Limb (tissue), 2 donors: Measurements from ENCODE around the gene FAM124A.
"Not testable (repeated sequence)": the region's sequence is repeated elsewhere in the genome, so short reads cannot be mapped to it uniquely, and the experiment has no call there.

ENCODE experiments used
- DNase-seq, 2 donors: peaks; one replicate each; pipeline ENCODE4 v3.0.0-alpha.2; 2016; ENCODE audit errors: extremely low spot score in 2 of 2

FAM124A gene

DNA sequence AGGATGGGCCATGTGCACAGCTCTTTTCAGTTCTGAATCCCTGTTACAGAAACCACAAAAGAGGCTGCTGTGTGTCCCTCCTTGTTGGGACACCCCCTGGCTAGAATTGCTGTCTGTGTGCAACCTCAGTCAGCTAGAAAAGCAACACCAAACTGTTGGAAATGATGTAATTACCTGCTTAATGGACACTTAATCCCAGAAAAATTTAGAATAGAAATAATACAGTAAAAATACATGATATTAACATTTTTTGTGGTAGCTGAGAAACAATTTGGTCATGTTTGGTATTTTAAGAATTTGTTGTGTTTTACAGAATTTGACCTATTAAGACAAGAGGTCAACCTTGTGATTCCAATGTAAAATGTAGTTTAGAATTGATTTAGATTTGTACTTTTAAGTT is 46.8 kb downstream of the FAM124A start:
- no peak for DNase-seq

DNA sequence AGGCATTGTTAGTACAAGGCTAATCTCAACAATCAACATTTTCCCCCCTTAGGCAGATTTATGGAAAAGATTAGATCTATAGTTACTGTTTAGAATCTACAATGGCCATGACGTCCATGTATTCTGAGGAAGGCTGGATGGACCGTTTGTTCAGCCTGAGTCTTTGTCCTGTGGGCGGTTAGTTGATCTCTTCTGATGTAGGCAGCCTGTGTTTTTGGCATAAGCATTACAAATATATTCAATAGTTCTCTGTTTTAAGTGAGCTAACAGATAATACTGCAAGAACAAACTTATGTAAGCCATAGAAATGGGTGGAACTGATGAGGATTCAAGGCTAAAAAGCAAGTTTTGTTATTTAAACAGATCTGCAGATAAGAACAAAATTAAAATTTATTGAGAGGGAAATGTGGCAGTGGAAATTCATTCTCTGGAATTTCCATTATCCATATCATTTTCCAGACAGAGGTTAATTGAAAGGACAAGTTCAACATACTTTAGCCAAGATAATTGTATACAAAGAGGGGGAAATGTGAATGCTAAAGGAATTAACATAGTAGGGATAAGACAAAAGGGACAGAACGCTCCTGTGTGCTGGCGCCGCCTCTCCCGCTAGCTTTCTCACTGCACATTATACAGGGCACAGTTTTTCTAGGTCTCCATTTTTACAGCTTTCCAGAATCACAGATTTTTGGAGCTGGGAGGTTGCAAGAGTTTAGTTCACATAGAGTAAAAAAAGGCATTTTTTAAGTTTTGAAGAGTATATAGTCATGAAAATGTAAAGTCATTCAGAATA is 48.6 kb downstream of the FAM124A start:
- DNase-seq: no peak

DNA sequence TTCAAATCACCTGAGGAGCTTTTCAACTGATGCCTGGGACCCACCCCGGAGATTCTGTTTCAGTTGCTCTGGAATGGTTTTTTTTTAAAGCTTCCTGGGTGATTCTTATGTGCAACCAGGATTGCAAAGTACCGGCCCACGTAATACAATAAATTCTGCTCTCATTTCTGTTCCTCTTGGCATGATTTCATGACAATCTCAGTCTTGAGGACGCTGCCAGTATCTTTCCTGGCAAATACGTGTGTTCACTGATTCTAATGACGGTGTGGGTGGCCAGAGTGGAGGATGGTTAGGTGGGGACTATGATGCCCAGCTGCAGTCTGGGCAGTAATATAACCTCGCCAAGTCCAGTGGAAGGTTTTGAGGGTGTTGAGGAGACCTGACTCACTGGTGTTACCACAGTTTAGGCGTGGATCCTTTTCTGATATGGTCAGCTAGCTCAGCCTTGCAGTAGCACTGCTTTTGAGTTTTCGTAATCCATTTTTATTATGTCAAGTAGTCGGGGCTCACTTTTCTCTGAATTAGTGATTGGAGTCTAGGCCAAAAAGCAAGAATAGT is 49.4 kb downstream of the FAM124A start:
- DNase-seq: no peak

DNA sequence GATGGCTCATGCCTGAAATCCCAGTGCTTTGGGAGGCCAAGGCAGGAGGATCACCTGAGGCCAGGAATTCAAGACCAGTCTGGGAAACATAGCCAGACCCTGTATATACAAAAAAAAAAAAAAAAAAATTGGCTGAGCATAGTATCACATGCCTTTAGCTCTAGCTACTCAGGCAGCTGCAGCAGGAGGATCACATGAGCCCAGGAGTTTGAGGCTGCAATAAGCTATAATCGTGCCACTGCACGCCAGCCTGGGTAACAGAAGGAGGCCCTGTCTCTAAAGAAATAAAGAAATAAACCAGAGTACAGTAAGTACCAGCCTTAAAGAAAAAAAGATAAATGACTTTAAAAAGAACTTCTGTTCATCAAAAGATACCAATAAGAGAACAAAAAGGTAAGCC is 52.9 kb downstream of the FAM124A start:
- no peak for DNase-seq

DNA sequence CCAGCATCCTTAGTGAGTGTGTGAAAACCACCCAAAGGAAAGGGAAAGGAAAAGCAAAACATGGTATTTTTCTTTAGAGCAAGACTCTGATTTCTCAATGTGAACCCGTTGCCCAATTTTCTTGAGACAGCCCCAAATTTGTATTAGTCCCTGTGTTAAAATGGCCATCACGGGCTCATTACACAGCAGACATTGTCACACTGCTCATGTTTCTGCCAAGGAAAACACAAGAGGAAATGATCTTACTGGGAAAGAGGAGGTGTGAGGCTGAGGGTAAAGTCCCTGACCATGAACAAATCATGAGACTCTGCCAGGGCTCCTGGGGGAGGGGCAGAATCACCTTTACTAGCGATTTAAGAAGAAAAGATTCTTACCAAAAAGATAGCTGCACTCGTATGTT is 54.4 kb downstream of the FAM124A start:
- DNase-seq: no peak

DNA sequence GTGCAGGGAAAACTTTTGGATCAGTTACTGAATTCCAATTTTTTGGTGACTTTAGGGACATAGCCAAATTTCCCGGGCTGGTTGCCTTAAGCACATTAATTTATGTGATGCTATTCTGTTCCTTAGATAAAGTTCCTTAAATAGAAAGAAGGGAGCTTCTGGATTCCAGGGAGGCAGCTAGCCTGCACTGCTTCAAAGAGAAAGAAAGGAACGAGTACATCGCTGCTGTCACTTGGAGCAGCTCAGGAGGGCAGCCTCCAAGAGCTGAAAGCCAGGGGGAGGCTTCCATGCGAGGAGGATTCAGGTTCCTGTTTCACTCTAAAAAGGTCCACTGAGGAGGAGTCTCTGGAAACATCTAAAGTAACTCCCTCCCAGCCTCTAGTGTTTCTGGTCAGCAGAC is 55.7 kb downstream of the FAM124A start:
- no peak for DNase-seq

DNA sequence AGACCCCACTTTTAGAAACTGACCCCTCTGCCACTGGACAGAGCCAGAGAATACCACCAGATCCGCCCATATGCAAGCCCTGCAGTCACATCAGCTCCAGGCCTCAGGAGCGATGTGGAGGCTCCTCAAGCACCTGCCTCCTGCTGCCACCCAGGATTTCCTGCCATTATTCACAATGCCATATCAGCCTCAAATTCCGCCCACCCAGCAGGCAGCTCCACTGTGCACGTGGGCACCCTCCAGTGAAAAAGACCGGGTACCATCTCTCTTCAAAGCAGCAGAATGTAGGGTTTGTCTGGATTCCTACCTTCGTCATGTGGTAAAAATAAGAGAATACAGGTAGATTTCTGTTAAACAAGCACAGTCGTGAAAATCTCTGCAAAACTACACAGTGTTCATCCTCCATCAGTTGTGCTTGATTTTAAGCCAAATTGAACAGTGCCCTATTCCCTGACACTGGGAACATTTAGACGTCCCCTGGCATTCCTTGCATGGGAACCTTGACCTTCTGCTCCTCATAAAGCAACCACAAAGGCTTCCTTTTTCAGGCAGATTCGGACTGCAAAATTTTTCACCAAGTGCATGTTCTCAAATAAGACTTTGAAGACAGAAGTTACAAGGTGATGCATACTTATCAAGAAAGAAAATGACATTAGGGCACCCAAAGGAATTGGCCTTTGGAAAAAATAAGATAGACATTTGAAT is 56.4 kb downstream of the FAM124A start:
- no peak for DNase-seq

DNA sequence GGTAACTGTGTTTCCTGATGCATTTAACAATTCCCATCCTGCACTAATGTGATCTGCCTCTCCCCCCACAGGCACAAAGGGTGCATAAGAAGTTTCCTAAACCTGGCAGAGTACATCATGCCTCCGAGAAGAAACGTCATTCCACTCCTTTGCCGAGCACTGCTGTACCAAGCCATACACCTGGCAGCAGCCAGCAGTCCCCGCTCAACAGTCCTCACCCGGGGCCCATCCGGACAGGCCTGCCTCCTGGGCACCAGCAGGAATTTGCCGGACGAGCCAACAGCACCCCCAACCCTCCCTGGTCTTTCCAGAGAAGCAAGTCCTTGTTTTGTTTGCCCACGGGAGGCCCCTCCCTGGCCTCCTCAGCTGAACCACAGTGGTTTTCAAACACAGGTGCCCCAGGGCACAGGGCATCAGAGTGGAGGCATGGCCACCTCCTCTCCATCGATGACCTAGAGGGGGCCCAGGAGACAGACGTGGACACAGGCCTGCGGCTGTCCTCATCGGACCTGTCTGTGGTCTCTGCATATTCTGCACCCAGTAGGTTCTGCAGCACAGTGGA is 58.3 kb downstream of the FAM124A start:
- no peak for DNase-seq

DNA sequence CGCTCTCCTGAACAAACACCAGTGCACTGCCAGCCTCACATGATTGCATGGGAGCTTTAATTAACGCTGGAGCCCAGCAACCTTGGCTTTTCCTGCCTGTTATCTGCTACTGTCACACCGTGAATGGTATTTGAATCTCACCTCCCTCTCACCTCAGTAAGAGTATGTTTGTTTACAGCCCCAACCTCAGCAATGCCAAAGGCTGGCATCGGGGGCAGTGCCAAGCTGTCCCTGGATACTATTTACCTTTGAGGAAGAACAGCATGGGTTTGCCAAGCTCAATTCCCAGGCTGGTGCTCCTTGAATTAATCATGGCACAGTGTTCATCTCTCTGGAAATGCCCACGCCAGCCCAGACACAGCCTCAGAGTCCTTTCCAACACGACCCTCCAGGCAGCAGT is 60.1 kb downstream of the FAM124A start:
- no peak for DNase-seq

DNA sequence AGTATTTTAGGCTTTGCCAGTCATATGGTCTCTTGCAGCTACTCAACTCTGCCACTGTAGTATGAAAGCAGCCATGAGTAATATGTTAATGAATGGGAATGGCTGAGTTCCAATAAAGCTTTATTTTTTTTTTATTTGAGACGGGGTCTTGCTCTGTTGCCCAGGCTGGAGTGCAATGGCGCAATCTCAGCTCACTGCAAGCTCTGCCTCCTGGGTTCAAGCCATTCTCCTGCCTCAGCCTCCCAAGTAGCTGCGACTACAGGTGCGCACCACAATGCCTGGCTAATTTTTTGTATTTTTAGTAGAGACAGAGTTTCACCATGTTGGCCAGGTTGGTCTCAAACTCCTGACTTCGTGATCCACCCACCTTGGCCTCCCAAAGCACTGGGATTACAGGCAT is 60.7 kb downstream of the FAM124A start:
- not testable (repeated sequence) for DNase-seq

DNA sequence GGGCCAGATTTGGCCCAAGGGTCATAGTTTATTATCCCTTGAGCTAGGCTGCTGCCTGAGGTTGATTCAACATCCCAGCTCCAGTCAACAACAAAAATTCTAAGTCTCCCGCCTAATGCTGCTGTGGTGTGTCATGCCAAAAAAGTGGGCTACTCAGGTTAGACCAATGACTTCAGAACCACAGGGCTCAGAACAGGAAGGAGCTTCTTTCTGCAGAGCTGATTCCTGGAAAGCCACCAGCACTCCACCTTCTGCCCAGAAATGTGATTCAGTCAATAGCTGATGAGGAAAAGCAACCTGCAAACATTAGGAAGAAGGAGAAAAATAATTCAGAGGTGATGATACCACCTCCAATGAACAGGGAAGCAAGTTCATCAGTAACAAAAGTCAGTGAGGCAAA is 61.2 kb downstream of the FAM124A start:
- no peak for DNase-seq

DNA sequence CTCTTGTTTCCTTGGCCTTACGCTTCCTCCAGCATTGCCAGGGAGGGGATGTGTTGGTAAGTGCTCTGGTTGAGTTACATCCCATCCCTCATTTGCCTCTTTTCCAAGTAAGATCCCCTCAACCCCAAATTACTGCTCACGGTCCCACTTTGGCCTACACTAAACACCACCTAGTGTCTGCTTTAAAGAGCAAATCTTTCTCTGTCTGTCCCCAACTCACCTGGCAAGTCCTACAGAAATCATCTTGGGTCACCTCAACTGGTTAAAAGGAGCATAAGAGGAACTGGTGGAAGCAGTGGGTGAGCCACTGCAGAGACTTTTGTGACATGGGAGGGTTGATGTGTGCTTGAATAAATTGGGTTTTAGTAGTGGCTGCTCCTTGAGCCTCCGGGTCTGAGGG is 62.1 kb downstream of the FAM124A start:
- no peak for DNase-seq

DNA sequence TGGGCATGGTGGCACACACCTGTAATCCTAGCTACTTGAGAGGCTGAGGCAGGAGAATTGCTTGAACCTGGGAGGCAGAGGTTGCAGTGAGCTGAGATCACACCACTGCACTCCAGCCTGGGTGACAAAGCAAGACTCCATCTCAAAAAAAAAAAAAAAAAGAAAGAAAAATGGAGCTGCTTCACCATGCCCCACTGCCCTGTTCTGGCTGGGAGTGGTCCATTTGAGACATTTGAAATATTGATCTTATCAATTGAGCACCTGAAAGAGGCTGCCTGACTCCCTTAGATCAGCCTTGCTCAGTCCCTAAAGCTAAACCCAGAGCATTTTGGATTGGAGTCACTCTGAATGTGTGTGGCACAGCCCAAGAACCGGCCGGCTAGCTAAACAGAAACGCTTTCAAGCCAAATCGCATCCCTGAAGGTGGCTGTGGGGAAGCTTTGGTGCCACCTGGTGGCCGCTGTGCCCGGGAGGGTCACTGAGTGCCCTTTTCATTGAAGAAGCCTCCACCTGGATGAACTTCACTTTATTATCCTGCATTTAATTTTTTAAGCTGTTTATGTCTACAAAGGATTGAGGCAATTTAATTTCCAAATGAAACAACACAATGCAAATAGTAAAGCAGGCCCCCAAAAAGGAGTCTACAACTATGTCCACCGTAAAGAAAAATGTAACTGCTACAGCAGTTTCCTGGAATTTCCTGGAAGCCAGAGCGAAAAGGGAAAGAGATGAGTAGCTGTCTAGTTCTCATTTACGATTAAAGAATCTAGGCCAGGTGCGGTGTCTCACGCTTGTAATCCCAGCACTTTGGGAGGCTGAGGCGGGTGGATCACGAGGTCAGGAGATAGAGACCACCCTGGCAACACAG is 64.2 kb downstream of the FAM124A start:
- DNase-seq: peak; percentile 64 to 89

DNA sequence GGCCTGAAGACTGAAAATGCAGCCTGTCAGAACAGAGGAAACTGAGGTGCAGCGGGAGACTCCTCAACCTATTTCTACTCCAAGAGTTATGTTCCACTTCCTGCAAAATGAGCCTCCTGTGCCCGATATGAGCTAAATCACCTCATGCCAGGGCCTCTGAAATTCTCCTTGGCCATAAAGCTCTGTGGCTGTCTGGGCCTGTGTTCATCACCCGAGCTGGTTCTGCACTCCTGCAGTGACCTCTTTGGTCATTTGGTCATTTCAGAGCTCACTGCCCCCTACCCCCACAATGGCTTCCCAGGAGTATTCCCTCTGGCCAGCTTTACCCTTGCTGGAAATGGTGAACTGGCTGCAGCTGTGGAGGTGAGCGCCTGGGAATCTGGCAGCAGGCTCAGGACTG is 65.6 kb downstream of the FAM124A start:
- DNase-seq: no peak

DNA sequence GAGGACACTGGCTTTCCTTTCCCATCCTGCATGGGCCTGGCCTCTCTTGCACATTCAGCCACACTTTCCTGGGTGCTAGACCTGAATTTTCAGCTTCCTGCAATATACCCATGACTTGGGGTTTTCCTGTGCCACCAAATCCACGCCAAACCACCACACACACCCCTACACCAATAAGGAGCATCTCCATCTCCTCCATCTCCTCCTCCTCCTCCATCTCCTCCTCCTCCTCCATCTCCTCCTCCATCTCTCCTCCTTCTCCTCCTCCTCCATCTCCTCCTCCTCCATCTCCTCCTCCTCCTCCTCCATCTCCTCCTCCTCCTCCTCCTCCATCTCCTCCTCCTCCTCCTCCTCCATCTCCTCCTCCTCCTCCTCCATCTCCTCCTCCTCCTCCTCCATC is 66.1 kb downstream of the FAM124A start:
- not testable (repeated sequence) for DNase-seq

DNA sequence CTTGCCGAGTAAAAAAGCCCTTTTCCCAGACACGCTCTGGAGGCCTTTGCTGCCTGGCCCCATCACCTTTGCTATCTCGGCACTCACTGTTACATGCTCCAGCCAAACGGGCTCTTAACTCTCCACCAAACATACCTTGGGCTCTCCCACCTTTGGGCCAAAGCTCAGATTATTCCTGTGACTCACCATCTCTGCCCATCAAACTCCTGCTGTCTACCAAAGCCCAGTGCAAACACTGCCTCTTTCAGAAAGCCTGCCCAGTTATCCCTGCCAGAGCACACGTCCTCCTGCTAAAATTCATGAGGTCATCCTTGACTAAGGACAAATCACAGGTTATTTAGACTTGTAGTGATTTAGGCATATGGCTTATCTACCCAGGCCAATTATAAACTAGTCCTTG is 69.1 kb downstream of the FAM124A start:
- DNase-seq: no peak

DNA sequence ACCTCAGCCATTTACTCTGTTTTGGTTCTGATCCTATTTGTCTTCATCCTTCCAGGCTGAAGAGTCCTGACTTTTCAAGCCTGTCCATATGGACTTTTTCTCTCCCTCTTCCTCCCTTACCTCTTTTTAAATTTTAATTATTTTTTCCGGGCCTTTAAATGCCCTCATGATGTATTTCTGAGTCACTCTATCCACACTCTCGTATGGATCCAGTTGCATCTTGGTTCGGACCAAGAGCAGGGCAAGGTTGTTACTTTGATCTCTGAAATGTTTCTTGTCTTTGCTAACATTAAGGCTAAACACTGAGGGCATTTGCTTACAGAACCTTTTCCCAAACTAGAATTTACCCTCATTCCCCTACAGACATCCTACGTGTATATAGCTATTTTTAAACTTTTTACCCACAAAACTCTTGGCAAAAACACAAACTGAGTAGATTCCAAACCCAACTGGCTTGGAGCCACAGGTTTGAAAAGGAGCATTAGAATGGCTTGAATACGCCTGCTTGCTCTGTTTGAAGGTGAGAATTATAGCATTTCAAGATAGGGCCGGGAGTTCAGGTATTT is 69.9 kb downstream of the FAM124A start:
- DNase-seq: peak in 1 of 2 donors; percentile 52

DNA sequence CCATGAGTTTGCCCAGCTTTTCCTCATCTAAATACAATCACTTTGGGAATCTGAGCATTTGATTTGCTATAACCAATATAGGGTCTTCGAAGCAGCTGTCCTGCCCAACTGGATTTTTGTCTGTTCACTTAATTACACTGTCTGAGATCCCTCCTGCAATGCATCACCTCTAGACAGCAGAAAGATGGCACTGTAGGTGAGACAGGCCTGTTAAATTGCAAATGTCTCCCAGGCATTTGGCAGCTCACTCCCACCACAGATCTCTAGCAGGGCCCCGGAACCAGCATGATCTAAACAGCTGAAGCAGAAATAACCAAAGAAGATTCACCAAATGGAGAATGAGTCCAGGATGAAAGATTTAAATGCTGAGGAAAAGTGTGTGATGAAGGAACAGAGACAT is 75.4 kb downstream of the FAM124A start:
- DNase-seq: no peak

DNA sequence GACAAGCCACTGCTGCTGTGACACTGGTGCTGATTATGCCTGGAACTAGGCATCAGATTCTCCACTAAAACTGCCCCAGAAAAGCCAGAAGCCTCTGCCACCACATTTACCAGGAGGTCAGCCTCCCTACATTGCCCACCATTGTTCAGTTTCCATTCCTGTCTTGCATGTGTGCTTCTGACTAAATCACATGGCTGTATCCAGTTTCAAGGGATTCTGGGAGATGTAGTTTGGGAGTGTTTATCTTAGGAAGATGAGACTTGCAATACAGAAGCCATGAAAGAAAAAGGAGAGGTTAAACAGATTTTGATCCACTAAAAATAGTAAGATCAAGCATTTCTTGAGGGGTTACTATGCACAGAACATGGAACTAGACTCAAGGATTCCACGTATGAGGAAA is 76.6 kb downstream of the FAM124A start:
- DNase-seq: no peak

DNA sequence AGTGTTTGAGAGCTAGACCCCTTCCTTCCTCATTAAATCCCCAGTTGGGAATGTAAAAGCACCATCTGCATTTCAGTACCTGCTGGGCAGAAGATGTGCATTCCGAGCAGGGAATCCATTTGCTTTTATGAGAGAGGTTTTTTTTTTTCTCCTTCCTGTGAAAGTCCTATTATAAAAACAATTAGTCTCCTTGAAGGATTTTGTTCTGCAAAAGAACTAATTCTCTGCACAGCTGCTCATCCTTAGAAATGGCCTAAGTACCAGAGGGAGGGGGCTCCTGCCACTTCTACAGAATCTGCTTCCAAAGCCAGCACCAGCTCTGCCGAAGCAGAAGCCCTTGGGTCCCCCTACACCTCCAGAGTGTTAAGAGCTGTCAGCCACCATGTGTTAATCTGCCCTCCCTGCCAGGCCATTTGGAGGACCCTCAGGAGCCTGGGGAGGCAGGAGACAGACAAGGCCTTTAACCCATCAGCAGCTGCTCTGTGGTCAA is 80.9 kb downstream of the FAM124A start:
- DNase-seq: no peak

DNA sequence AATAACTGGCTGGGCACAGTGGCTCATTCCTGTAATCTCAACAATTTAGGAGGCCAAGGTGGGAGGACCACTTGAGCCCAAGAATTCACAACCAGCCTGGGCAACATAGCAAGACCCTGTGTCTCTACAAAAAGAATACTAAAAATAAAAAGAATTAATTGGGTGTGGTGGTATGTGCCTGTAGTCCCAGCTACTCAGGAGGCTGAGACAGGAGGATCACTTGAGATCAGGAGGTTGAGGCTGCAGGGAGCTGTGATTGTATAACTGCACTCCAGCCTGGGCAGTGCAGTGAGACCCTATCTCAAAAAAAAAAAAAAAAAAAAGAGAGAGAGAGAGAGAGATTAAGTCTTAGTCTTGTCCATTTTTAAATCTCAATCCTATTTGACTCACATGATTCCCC is 81.7 kb downstream of the FAM124A start:
- no peak for DNase-seq
